D341Med (cell line): ENCODE results near the gene ABTB2.

ENCODE experiments used
- DNase-seq: peaks from one replicate; pipeline ENCODE4 v3.0.0; 2012; ENCODE audit warnings: low spot score

The ABTB2 gene

DNA sequence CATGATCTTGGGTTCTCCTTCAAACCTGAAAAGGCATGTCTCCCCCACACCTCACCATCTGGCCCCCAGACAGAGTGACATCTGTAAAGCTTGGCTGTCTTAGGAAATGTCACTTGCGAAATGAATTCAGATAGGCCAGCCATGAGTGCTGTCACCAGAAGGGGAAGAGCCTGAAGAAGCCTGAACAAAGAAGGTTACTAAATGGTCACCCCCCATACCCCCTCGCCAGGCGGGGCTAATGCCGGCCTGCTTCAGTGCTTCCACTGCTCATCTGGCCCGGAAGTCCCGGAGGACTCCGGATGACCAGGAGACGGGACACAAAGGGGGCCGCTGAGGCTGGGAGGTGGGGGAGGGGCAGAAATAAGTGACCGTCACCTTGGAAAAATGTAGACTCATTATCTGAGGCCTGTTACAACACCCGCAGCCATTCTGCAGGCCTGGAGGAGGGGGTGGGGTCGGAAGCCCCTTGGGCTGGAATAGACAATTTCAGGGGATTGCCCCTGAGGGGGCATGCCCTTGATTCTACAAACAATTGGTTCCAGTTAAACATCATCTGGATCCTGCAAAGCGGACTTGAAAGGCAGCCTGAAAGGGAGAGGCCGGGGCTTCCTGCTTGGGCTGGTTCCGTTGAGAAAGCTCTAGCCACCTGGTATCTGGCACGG, 209.2 kb downstream of the ABTB2 start:
- DNase-seq: no peak

DNA sequence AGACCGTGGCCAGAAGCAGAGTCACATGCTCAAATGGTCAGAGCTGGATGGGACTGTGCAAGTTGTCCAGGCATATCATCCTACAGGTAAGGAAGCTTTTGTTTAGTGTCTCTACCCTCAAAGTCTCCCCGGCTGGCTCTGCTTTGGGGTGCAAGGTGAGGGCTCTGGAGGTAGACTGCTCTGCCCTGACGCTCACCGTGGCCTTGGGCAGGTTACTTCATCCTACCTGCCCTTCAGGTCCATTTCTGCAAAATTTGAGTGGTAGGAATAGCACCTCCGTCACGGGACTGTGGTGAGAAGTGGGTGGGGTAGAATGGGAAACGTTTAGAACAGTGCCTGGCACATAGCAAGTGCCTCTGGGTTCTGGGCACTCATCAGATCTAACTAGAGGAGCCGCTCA, 210.2 kb downstream of the ABTB2 start:
- DNase-seq: no peak

DNA sequence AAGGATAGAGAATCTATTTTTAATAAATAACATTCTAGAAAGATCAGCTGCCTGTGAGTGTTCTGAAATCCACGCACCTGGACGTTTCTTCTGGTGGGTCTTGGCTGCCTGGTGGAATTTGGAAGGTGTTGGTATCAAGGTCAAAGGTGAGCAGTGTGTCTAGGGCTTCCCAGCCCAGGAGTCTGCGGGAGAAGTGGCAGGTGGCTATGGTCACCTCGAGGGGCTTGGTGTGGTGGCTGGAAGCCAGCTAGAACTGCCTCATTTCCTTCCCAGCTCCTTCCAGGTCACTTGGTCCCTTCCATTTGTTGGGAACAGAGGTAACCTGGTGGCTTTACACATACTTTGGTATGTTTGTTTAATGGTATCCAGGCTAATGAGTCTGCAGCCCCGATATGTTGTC, 210.9 kb downstream of the ABTB2 start:
- no peak for DNase-seq

DNA sequence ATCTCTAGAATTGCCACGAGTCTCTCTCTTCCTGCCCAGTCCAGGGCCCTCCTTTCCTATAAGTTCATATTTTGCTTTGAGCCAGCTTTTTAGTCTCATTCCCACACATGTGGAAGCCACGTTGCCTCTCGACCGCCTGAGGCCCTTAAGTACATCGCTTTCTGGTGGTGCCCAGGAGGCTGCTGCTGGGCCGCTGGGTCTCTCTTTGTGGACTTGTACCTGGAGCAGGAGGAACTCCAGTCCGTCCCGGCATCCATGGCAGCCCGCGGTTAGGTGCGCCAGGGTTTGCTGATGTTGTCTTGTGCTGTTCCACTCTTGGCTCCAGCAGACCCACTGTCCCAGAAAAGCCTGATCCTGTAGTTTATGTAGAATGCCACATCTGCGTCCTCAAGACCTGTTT, 211.4 kb downstream of the ABTB2 start:
- DNase-seq: no peak

DNA sequence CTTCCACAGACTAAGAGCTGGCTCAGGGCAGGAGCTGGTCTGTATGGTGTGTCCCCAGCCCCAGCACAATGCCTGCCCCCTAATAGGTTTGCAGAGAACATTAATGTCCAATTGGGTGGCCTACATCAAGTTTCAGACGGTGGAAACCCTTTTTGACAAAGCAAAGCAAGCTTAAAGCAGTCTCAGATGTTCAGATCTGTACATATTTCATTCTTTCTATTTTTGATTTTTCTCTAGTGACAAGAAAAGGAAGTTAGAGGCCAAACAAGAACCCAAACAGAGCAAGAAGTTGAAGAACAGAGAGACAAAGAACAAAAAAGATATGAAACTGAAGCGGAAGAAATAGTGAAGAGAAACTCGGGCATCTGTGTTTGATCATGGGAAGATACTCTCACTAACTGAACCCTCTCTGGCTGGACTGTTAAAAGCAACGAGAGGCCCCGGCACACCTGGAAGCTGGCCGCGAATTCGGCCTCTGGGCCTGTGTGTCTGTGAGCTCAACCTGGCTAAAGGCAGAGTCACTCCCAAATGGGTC, 211.9 kb downstream of the ABTB2 start:
- DNase-seq: no peak

DNA sequence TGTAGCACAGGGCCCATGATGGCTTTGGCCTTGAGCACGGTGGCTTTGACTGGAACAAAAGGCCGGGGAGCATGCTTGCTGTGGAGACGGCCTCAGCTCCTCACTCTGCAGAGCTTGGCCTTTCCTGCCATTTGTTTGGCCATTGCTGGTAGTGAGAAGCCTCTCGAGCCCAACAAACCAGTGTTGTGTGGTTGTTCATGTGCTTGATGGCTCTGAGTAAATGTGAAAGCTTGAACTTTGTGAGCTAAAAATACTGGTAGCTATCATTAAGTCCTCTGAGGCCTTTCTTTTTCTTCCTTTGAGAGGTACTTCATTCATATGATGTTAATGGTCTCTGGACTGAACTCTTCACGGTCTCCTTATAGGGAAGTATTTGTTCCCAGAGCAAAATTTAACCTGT, 212.7 kb downstream of the ABTB2 start:
- DNase-seq: no peak

DNA sequence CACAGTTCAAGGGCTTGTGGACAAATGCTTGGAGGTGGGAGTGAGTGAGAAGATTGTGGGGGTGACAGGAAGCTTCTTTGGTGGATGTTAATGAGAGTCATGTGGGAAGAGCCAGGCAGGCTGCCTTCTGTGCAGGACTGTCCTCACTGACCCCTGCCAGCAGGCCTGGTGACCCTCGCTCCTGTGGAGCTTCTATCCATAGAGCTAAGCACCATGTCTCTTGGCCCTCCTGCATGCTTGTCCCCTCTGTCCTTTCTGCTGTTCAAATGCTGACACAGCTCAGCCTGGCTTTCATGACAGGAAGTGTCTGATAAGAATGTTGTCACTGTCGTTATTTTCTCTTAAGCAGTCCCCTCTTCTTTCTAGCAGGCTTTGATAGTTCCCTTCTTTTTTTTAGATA, 214.8 kb downstream of the ABTB2 start:
- no peak for DNase-seq

DNA sequence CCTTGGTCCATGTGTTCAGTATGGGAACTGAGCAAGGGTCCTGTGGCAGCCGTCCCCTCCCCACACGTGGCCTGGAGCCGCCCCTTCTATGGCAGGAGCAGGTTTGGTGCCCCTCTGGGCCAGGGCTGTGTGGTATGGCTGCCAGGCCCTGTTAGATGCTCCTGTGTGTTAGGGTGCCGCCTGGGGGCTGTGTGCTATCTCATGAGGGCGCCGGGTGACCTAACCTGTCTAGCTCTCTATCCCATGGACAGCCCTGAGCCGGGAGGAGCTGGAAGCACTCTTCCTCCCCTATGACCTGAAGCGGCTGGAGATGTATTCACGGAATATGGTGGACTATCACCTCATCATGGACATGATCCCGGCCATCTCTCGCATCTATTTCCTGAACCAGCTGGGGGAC, 217.7 kb downstream of the ABTB2 start:
- DNase-seq: no peak

DNA sequence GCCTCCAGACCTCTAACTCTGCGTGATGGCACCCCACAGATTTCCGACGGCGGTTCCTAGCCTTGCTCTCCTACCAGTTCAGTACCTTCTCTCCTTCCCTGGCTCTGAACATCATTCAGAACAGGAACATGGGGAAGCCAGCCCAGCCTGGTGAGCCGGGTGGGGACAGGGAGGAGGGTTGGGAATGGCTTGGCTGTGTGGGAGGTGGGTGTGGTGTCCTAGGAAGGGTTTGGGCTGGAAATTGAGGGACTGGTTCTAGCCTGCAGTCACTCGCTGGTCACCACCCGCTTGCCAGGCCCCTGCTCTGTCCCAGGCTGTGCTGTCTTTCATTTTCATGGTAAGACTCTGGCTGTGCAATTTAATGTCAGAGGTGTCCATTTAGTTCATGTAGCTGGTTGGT, 218.5 kb downstream of the ABTB2 start:
- DNase-seq: no peak

DNA sequence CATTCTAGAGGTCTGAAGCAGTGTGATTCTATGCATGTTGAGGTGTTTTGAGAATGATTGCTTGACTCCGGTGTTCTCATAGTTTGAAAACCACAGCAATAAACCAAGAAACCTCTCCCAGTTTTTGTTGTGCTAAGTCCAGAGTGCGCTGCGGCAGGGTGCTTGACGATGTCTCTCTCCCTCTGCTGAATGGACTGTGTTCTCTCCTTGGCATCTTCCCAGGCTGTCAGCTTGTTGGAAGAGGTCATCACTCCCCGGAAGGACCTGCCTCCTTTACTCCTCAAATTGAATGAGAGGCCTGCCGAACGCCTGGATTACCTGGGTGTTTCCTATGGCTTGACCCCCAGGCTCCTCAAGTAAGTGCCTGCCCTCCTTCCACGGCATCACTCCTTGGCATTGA, 221.4 kb downstream of the ABTB2 start:
- no peak for DNase-seq

DNA sequence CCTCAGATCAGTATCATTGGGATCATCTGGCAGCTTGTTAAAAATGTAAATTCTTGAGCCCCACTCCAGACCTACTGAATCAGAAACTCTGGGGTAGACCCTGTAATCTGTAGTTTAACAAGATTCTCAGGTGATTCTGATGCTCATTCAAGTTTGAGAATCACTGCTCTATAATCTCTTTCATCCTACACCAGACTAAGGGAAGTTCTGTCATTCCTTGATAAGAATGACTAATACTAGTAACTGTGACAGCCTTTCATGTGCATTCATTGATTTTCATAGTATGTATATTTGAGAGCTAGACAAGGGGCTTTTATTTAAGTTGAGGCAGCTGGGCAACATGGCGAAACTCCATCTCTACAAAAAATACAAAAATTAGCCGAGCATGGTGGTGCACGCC, 222.4 kb downstream of the ABTB2 start:
- no peak for DNase-seq

DNA sequence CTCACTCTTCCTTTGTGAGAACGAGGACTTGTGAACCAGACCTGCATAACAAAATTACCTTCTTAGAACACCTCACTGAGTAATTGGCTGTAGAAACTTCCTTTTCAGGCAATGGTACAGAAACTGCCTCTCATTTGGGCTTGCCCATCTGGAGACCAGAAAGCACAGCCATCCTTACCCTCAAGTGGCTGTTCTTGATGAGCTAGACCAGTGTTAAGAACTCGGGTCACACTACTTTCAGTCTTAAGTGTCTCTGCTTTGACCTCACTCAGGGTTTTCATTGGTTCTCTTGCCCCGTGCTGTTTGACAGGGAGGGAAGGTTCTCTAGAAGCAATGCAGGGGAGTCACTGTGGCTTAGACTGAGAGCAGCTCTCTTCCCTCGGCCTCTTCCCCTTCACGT, 223.0 kb downstream of the ABTB2 start:
- DNase-seq: no peak

DNA sequence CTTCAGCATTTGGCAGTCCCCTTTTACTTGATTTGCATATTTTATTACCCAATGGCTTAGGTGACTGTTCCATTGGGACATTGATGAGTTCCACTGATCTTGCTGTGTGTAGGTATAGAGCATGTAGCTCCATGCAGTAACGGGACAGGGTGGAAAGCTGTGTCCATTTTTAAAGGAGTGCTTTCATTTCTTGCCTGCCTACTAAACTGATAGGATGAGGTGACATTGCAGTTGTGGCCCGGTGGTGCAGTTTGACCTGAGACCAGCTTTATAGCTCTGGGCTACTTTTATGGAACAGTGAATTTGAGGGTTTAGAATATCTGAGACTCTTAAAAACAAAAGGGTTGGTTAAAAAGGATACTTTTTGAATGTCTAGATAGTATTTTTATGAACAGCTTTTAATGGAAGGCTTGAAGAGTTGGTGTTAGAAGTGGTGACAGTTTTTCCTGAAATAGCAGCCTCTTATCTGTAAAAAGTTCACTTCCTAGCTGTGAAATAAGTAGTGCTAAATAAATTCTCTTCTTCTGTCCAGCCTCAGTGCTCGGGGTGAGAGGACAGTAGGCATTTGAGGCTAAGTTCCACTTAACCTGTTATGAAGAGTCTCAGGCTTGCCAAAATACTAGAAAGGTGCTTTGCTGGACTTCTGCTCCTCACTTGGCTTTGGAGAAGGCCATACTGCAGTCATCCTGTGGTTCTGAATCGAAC, 225.4 kb downstream of the ABTB2 start:
- DNase-seq: no peak

DNA sequence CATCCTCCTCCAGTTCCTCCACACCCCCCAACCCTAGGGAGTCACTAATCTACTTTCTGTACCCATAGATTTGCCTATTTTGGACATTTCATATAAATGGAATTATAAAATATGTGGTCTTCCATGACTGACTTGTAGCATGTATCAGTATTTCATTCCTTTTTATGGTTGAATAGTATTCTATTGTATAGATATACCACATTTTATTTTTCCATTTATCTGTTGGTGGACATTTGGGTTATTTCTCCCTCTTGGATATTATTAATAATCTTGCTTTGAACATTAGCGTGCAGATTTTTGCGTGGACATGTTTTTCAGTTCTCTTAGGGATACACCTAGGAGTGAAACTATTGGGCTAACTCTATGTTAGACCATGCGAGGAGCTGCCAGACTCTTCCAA, 229.0 kb downstream of the ABTB2 start:
- DNase-seq: no peak

DNA sequence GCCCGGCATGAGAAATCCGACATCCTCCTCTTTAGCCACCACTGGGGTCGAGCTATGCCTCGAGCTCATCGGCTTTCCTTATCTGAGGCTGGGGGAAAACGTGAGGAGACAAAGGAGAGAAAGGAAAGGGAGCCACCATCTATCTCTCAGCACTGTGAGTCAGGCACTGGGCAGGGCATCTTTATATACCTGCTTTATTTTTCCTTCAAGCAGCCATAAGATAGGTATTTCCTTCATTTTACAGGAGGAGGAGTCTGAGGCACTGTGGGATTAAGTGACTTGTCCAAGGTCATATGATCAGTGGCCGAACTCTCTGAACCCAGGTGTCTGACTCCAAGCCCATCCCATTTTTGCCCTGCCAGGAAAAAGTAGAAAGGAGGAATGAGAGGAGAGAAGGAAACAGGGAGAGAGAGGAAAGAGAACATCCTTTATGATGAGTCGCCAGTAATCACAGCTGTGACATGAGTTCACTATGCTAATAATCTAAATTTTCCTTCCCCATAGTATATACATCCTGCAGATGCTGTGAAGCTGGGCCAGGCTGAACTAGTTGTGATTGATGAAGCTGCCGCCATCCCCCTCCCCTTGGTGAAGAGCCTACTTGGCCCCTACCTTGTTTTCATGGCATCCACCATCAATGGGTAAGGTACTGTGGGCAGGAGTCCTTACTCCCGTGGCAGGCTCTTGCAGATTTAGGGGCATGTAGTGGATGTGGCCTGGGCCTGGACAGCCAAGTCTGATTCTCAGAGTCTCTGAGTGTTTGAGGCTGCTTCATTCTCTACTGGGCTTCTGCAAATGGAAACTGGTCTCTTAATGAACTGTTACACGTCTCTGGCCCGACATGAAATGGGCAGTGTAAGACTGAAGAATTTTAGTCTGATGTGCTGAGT, 230.6 kb downstream of the ABTB2 start:
- no peak for DNase-seq

DNA sequence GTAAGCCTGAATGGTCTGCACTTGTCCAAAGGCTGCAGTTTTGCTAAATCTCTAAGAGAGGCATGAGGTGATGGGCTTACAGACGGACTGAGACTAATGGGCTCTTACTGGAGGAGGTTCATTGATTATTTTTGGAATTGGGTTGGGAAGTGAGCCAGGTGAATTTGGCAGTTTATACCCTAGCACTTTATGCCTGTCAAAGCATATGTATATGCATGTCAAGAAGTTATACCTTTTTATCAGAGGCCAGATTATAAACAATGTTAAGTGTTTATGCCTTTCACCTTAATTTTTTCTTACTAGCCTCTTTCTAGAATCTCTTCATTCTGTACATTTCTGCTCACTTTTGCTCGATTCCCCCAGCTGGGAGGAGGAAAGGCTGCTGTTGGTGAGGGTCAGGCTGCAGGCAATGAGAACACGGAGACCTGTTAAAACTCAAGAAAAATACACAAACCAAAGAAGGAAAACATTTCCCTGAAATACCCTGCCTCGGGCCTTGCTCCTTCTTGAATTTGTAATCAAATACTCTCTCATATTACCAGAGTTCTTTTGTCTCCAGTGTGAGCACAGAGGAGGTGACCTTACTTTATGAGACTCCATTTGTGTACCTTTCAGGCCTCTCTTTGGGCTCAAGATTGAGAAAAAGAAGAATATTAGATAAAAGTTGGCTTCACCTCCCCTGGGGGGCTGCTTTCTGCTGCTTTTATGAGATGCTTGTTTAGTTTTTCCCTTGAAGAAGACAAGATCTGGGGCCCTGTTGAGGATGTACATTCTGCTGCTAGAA, 232.7 kb downstream of the ABTB2 start:
- no peak for DNase-seq

DNA sequence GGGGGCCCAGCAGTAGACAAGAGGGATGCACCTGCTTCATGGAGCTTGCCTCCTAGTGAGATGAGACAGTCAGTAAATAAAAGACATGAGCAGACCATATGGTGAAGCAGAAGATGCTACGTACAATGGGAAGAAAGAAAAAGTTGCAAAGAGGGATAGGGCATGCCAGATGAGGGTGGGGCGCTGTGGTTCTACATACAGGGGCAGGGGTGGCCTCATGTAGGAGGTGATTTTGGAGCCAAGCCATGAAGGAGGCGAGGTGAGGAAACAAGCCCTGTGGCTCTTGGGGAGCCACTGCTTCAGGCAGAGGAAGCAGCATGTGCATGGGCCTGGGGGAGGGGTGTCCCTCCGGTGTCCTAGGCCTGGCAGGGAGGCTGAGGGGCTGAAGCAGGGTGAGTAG, 237.2 kb downstream of the ABTB2 start:
- DNase-seq: no peak

DNA sequence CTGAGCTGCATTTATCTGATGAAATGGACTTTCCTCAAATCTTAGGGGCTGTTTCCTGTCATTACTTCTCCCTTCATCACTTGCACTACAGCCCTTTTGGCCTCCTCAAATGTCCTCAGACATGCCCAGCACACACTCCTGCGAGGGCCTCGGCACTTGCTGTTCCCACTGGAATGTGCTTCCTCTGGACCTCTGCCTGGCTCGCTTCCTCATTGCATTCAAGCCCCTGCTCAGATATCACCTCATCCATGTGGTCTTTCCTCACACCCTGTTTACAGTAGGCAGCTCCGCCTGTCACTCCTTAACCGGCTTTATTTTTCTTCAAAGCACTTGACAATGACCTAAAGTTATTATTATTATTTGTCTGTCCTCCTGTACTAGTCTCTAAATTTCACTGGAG, 243.3 kb downstream of the ABTB2 start:
- no peak for DNase-seq

DNA sequence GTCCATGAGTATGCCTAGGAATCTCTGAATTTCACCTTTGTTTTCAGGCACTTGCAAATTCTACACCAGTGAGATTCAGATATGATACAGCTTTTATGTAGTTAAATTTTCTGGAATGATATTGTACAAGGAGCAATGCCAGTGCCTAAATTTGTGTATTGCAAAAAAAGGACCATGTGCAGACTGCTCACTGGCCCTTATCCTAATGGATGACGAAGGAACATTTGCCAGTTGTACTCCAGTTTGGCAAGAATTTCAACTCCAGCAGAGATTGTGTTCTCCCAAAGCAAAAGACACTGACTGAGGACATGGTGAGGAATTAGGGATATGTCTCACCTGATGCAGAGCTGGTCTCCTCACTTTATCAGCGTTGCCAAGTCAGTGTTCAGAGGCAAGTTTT, 243.8 kb downstream of the ABTB2 start:
- no peak for DNase-seq

DNA sequence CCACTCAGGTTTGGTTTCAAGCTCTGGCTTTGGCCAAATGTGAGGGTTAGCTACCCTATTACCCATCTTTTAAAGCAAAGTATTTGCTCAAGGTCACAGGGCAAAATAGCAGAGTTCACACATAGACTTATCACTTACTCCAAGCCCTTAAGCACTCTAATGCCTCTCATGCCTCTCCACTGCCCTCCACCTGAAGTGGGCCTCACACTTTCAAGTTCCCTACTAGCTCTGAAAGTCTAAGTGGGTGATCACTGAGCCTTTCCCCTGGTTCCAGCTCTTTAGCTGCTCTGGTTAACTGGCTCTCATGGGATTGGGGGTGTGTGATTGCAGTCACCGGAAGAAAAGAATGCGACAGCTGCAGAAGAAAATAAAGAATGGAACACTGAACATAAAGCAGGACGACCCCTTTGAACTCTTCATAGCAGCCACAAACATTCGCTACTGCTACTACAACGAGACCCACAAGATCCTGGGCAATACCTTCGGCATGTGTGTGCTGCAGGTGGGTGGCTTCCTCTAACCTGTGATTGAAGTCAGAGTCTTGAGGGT, 246.0 kb downstream of the ABTB2 start:
- no peak for DNase-seq

DNA sequence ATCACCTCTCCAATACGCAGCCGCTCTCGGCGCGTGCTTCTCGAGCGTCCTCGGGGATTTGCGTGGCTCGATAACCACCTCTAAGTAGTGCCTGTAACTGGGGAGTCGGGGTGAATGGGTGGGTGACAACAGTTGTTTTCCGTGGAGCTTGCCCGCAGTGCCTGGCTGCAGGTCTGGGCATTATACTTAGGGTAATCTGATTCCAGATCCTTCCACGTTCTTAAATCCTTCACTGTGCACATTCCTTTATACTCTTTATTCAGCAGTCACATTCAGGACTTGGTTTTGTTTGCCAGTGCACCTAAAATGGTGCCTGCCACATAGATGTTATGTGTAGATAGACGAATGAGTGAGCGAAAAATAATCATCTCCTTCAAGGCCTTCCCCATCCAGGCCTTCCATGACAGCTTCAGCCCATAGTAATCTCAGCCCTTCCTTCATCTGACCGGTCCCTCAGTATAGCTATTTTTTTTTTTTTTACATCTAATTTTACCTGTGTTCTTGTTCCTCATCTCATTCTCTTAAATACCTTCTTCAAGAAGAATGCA, 251.8 kb downstream of the ABTB2 start:
- no peak for DNase-seq
